K562 (cell line): ENCODE measurements around the gene PDE8B.

Experiments
- ARID3B ChIP-seq: fragments of 250-450 bp; sonication (Bioruptor Pico); IDR thresholded peaks from 2 replicates; pipeline ENCODE4 v1.4.0; 2020; ENCODE audit warnings: borderline replicate concordance
- CTCF ChIP-seq, 3 experiments: IDR thresholded peaks in 2 of 3; conservative IDR thresholded peaks in 1 of 3; 2 replicates each; pipeline ENCODE4 v1.5.1; 2011 to 2012; ENCODE audit warnings: low read length in 3 of 3, mild to moderate bottlenecking in 3 of 3, control low read depth in 2 of 3, improper control_type of control experiment in 1 of 3, inconsistent platforms in 1 of 3, low read depth in 1 of 3, mixed read lengths in 1 of 3, moderate library complexity in 1 of 3; ENCODE audit not compliant: insufficient read depth in 2 of 3
- EGR1 ChIP-seq: fragments of 450-650 bp; conservative IDR thresholded peaks from 2 replicates; pipeline ENCODE4 v1.6.1; 2017; ENCODE audit warnings: mild to moderate bottlenecking
- LEF1 ChIP-seq: fragments of 450-650 bp; IDR thresholded peaks from 2 replicates; pipeline ENCODE4 v1.6.1; 2016; ENCODE audit warnings: mild to moderate bottlenecking
- TOE1 ChIP-seq, 2 experiments: fragments of 450-650 bp in 1 of 2; sonication (generic) in 1 of 2; formaldehyde crosslinking in 1 of 2; IDR thresholded peaks; 2 replicates each; pipeline versions ENCODE4 v1.7.1 to v1.8.0; 2016 to 2022; ENCODE audit warnings: borderline replicate concordance in 2 of 2, mild to moderate bottlenecking in 2 of 2, antibody characterized with exemption in 1 of 2, inconsistent platforms in 1 of 2, low read depth in 1 of 2, missing genetic modification reagents in 1 of 2, moderate library complexity in 1 of 2
- YY1 ChIP-seq, 3 experiments: IDR thresholded peaks; 2 replicates each; pipeline ENCODE4 v1.6.1; 2011; ENCODE audit warnings: low read length in 2 of 3, mild to moderate bottlenecking in 2 of 3, moderate library complexity in 2 of 3, borderline replicate concordance in 1 of 3, control low read depth in 1 of 3, low read depth in 1 of 3; ENCODE audit not compliant: insufficient read depth in 3 of 3, insufficient replicate concordance in 2 of 3, control insufficient read depth in 1 of 3, insufficient read length in 1 of 3; ENCODE audit errors: extremely low read depth in 1 of 3
- ZNF143 ChIP-seq: sonication (generic); formaldehyde crosslinking; IDR thresholded peaks from 2 replicates; pipeline ENCODE4 v1.9.0; 2022; ENCODE audit warnings: mild to moderate bottlenecking, missing genetic modification reagents
- ZNF644 ChIP-seq: fragments of 200-800 bp; sonication (Bioruptor generic); IDR thresholded peaks from 2 replicates; pipeline ENCODE4 v1.6.1; 2016; ENCODE audit warnings: low read depth, missing genetic modification characterization, missing compliant biosample characterization

- no peak for TF ChIP-seq ZNF143
- TF ChIP-seq CTCF (IDR thresholded peaks at IDR 0.05 in 2 of 3, conservative IDR thresholded peaks at IDR 0.05 in 1 of 3; ENCODE audit: insufficient read depth in 2 of 3, low read depth in 1 of 3, low read length in 3 of 3) = no peak
- no peak for TF ChIP-seq LEF1
- no peak for TF ChIP-seq YY1 (IDR thresholded peaks at IDR 0.05; ENCODE audit: borderline replicate concordance in 1 of 3, control insufficient read depth in 1 of 3, extremely low read depth in 1 of 3, insufficient read depth in 3 of 3, insufficient read length in 1 of 3, insufficient replicate concordance in 2 of 3, low read depth in 1 of 3, low read length in 2 of 3)
- TF ChIP-seq ARID3B (CRISPR knock-in tag) = no peak
- TF ChIP-seq ZNF644 (tag) = no peak
- no peak for TF ChIP-seq EGR1
- no peak for TF ChIP-seq TOE1 (IDR thresholded peaks at IDR 0.05; ENCODE audit: borderline replicate concordance)
- no peak for TF ChIP-seq TOE1 (CRISPR knock-in tag; IDR thresholded peaks at IDR 0.05; ENCODE audit: borderline replicate concordance, low read depth)
Measured at GRCh38 chr5:77210964-77211690, 647 bp downstream of the PDE8B start.
